Stomach (tissue), 4 donors: Measurements from ENCODE around the gene SLC38A3.

Source experiments
- POLR2A ChIP-seq, 4 donors: fragments of 450-650 bp; IDR thresholded peaks; one replicate each; pipeline ENCODE4 v1.6.1; 2016; ENCODE audit warnings: antibody characterized with exemption in 4 of 4, control low read depth in 2 of 4, mild to moderate bottlenecking in 1 of 4, moderate library complexity in 1 of 4
- TF ChIP-seq, protein P1 (sequence below), 7 experiments: fragments of 450-650 bp in 4 of 7; fragments of 200-600 bp in 3 of 7; sonication (generic) in 3 of 7; IDR thresholded peaks; one replicate each; pipeline ENCODE4 v1.5.1; 2016 to 2019; ENCODE audit warnings: antibody characterized with exemption in 7 of 7, control low read depth in 2 of 7, mild to moderate bottlenecking in 1 of 7

DNA sequence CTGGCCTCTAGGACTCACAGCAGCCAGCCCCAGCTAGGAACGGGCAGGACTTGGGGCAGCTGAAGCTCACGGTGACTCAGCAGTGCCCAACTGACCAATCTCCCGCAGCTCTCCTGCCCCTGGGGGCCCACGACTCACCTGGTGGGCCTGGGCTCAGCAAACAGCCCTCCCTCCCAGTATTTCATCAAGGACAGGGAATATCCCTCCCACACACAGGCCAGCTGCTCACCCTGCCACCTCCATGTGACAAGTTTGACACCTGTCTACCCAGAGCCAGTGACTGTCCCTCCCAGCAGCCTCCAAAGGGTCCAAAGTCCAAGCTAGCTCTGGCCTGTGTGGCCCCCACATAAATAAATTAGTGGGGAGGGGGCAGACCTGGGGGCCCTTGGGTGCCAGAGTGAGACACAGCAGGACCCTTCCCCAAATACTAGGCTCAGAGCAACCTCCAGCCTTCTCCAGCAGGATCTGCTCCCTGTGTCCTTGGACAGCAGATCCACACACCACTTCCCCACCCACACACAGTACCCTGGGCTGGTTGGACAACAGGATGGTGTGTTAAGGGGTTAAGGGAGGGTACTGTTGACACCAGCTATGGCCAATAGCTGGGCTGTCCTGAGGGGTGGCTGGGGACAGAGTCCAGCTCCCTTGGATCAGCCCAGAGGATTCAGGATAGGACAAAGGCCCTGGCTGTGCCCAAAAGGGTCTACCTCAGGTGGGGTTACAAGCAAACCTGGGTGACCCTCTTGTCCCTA lies 9.4 kb upstream of the SLC38A3 start:
- TF ChIP-seq, protein P1, sequence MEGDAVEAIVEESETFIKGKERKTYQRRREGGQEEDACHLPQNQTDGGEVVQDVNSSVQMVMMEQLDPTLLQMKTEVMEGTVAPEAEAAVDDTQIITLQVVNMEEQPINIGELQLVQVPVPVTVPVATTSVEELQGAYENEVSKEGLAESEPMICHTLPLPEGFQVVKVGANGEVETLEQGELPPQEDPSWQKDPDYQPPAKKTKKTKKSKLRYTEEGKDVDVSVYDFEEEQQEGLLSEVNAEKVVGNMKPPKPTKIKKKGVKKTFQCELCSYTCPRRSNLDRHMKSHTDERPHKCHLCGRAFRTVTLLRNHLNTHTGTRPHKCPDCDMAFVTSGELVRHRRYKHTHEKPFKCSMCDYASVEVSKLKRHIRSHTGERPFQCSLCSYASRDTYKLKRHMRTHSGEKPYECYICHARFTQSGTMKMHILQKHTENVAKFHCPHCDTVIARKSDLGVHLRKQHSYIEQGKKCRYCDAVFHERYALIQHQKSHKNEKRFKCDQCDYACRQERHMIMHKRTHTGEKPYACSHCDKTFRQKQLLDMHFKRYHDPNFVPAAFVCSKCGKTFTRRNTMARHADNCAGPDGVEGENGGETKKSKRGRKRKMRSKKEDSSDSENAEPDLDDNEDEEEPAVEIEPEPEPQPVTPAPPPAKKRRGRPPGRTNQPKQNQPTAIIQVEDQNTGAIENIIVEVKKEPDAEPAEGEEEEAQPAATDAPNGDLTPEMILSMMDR (IDR thresholded peaks at IDR 0.05): no peak
- no peak for TF ChIP-seq POLR2A (IDR thresholded peaks at IDR 0.05)
